Vagina (tissue), 2 donors: ENCODE results near the gene RXRG.

Experiments used
- CTCF ChIP-seq, 3 experiments: fragments of 450-650 bp in 2 of 3; fragments of 200-600 bp in 1 of 3; sonication (generic) in 1 of 3; IDR thresholded peaks; one replicate each; pipeline ENCODE4 v1.5.1; 2017 to 2019; ENCODE audit warnings: antibody characterized with exemption in 3 of 3, mild to moderate bottlenecking in 2 of 3, moderate library complexity in 2 of 3
- POLR2A ChIP-seq, 2 donors: fragments of 450-650 bp; IDR thresholded peaks; one replicate each; pipeline ENCODE4 v1.6.1; 2017; ENCODE audit warnings: antibody characterized with exemption in 2 of 2, mild to moderate bottlenecking in 2 of 2, moderate library complexity in 2 of 2
- POLR2AphosphoS5 ChIP-seq, 2 donors: sonication (generic); formaldehyde crosslinking; IDR thresholded peaks; one replicate each; pipeline ENCODE4 v1.9.0; 2017; ENCODE audit warnings: antibody characterized with exemption in 2 of 2, mild to moderate bottlenecking in 2 of 2, low read depth in 1 of 2; ENCODE audit not compliant: insufficient read depth in 1 of 2

- no peak for TF ChIP-seq POLR2A (IDR thresholded peaks at IDR 0.05)
- no peak for TF ChIP-seq POLR2AphosphoS5 (IDR thresholded peaks at IDR 0.05; ENCODE audit: insufficient read depth in 1 of 2, low read depth in 1 of 2)
- no peak for TF ChIP-seq CTCF (IDR thresholded peaks at IDR 0.05)
Observed at GRCh38 chr1:165418195-165418594, 26.7 kb downstream of the RXRG start.
